Muscle of back (tissue), 11 donors: ENCODE measurements around the gene STK32A. TPM values are rescaled to one million over a fixed set of nuclear protein-coding genes. Genes with fewer than 3 reads are reported as not detected.

Source experiments
- DNase-seq, 3 donors: peaks; one replicate each; pipeline versions ENCODE4 v3.0.0 to v3.0.0-alpha.2; 2013
- polyA plus RNA-seq, 10 donors: library from polyadenylated mRNA; unstranded; fragments of 120-200 nt; gene quantifications; one replicate each; pipeline ENCODE4 v1.2.1, GENCODE V29; 2013; ENCODE audit not compliant: insufficient read length in 10 of 10

Gene STK32A
- polyA plus RNA-seq, 10 donors = 0.34 to 1.7 (median 0.67) TPM

DNA sequence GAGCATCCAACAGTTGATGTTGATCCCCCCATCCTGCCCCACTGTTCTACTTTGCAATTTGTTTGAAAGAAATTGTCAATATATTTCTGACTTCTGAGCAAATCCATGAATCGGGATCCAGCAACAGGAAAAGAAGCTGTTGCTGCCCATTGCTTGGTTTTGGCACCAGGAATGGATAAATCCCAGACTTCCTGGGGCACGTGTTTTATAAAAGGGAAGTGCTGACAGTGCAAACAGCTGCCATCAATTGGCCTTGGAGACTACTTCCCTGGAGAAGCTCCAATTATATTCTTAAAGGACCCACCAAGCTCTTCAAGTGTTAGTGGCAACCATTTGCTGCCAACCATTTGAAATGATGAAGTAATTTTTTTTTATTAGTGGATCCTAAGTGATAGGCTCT, 13.7 kb downstream of the STK32A start:
- DNase-seq = peak in 2 of 3 donors; percentile 18 to 55

GRCh38 chr5:147259837-147260236, 25.0 kb downstream of the STK32A start:
- no peak for DNase-seq

GRCh38 chr5:147267082-147267832, 32.4 kb downstream of the STK32A start:
- no peak for DNase-seq

DNA sequence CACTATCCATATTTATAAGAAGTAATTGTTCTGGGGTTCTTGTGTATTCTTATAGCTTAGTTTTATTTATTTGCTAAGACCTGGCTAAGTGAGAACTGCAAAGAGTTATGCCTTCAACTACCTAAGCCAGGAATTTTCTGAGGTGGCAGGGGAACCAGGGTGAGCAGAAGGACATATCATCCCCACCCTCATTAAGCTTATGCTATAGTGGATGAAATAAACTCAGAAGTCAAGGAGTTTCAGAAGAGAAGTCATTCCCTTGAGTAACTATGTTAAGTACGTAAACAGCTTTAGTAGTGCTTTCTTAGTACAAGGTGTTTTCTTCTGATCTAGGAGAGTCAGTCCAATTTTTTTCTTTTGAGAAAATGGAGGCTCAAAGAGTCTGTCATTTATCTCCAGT, 41.7 kb downstream of the STK32A start:
- DNase-seq = no peak

DNA sequence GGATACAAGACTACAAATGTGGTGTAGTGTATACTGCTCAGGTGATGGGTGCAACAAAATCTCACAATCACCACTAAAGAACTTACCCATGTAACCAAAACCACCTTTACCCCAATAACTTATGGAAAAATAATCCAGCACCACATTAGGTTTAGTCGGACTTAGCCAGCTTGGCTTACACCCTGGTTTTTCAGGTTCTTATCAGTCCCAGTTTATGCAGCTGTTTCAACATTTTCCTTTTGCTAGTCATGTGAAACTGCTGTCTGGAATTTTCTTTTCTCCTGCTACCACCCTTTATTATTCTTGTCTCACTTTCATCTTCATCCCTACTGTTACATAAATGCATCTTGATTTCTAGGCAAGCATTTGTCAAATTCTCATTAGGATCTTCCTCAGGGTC, 51.5 kb downstream of the STK32A start:
- no peak for DNase-seq

- no peak for DNase-seq
Measured at GRCh38 chr5:147287110-147287509, 52.3 kb downstream of the STK32A start.

DNA sequence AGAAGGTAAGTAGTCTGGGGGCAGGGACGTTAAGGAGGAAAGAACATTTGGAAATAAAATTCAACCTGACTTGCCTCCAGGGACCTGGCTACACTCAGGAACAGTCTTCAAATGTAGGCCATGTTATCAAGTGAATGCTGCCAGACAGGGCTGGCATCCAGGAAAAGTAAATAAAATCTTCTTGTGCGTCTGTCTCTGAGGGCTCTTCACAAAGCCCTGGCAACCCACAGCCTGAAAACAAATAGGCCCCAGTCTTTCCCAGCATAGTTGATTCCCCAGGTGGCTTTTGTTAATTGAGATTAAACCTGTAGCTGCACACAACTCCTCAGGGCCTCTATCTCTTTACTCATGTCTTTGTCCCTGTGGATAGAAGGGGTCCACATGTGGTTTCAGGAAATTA, 55.4 kb downstream of the STK32A start:
- DNase-seq = no peak

- DNase-seq = no peak
Measured at GRCh38 chr5:147303251-147303650, 68.4 kb downstream of the STK32A start.

DNA sequence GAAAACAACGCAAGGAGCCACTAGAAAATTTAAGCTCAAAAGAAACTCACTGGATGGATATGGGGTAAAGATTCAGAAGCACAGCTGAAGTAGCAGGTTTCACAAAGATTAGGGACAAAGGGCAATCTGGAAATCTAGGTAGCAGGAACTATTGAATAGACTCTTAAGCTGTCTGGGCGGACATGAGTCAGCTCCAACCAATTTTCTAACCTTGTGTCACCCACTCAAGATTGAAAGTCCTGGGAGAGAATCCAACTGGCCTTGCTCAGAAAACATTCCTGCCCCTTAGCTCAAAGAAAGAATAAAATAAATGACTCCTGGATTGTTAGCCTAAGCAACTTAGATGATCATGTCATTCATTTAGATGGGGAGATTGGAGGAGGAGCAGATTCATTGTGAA, 69.2 kb downstream of the STK32A start:
- peak in 1 of 3 donors; percentile 2 for DNase-seq

- no peak for DNase-seq
Measured at GRCh38 chr5:147305147-147305546, 70.3 kb downstream of the STK32A start.

GRCh38 chr5:147306351-147306750, 71.5 kb downstream of the STK32A start:
- no peak for DNase-seq

GRCh38 chr5:147307170-147307569, 72.3 kb downstream of the STK32A start:
- no peak for DNase-seq

DNA sequence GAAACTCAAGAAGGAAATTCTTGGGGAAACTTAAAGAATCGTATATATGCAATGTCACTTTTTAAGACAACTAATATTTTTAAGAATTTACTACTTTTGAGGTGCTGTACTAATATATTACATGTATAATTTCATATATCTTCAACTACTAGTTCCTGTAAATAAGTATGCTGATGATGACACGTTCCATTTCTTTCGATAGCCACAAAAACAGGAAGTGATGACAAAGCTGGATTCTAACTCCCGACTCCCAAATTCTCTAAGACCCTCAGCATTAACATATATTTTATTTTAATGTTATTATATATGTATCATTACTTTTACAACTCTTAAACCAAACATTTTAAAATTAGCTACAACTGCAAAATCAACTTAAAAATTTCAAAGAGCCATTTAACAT, 74.8 kb downstream of the STK32A start:
- DNase-seq = no peak

GRCh38 chr5:147310059-147310704, 75.4 kb downstream of the STK32A start:
- peak in 1 of 3 donors; percentile 1 for DNase-seq

- no peak for DNase-seq
Measured at GRCh38 chr5:147317978-147318684, 83.3 kb downstream of the STK32A start.

DNA sequence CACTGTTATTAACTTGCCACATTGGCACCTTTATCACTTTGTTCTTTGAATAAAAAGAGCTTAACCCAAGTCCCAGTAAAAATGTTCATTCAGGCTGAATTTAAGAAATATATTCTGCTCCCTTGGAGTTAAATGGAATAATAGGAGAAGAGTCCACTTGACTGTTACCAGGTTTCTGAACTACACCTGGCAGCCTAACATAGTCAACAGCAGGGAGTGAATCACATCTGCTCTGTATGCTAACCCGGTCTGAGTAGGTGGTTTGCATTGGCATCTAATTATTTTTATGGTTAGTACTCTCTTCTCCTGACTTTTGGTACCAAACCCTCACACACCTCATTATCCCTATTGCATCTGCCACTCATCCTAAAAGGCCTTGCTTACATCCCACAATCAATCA, 86.7 kb downstream of the STK32A start:
- no peak for DNase-seq

DNA sequence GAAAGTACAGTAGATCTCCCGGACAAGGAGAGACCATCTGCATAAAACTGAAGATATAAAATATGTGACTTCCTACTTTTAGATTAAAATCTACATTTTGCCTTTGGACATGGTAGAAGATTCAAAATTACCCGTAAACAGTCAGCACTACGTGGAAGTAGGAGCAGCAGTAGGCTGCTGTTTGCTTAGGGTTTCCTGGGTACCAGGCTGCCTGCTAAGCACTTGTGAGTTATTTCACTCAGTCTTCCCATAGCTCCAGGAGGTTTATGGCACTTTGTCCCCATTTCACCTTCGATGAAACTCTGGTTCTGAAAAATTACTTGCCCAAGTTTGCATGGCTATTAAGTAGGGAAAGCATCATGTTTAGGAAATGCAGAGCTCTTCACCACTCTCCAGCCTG, 92.6 kb downstream of the STK32A start:
- no peak for DNase-seq

DNA sequence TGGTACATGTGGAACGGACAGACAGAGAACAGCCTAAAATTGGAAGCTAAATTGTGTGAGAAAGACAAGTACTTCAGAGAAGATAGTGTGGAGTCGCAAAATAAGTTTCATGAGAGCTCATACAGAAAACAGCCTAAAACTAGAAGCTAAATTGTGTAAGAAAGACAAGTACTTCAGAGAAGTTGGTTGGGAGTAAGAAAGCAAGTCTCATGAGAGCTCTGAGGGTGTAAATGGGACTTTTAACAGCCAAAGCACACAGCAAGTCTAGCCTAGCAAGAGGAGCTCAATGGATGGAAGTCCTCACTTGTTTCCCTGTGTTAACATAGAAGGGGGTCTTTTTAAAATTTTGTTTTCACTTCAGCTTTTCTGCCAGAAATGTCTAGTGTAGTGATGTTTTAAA, 93.1 kb downstream of the STK32A start:
- no peak for DNase-seq

GRCh38 chr5:147332658-147333057, 97.8 kb downstream of the STK32A start:
- DNase-seq = no peak

DNA sequence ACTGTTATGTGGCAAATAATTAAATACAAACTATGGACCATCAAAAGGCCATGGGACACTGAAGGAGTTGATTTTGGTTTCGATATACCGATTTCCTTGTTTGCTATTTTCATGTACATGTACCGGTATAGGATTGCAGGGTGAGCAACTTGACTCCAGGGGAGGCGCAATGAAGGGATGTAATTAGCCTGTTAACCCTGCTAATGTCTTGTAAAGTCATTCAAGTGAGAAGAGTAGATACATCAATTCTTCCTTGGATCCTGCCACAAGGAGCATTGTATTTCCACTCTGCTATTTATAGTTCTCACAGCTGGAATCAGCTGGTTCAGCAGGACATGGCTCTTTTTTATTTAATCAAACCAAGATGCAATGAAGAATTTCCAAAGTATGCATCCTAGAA, 102.0 kb downstream of the STK32A start:
- peak in 2 of 3 donors; percentile 1 to 13 for DNase-seq

- DNase-seq = no peak
Measured at GRCh38 chr5:147339313-147339712, 104.5 kb downstream of the STK32A start.

- DNase-seq = no peak
Measured at GRCh38 chr5:147340941-147341340, 106.1 kb downstream of the STK32A start.

DNA sequence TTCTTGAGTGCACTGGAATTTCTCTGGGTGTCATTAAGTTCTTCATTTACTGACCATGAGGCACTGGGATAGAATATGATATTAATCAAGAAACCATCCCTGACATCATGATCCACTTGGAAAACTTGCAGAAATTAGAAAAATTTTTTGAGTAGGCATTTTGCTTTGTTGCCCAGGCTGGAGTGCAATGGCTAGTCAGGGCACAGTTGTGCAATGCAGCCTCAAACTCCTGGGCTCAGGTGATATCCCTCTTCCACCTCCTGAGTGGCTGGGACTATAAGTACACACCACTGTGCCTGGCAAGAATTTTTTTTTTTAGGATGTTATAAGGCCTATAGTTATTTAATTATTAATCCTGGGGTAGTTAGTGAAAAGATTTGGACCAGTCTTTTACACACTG, 106.5 kb downstream of the STK32A start:
- no peak for DNase-seq
